GM19351 (cell line): ENCODE data around the gene SEZ6L2.
"Not testable (repeated sequence)": the region's sequence is repeated elsewhere in the genome, so short reads cannot be mapped to it uniquely, and the experiment has no call there.

Experiments used
- ATAC-seq: cut with Tn5 transposase; IDR thresholded peaks from one replicate; pipeline ENCODE4 v1.9.1; 2021; ENCODE audit warnings: mild to moderate bottlenecking, moderate library complexity; ENCODE audit not compliant: unreplicated experiment

The SEZ6L2 gene

GRCh38 chr16:29891525-29892457 is 7.6 kb downstream of the SEZ6L2 start:
- no peak for ATAC-seq

- ATAC-seq = not testable (repeated sequence)
These were observed 10.0 kb downstream of the SEZ6L2 start for GRCh38 chr16:29889372-29889771.

DNA sequence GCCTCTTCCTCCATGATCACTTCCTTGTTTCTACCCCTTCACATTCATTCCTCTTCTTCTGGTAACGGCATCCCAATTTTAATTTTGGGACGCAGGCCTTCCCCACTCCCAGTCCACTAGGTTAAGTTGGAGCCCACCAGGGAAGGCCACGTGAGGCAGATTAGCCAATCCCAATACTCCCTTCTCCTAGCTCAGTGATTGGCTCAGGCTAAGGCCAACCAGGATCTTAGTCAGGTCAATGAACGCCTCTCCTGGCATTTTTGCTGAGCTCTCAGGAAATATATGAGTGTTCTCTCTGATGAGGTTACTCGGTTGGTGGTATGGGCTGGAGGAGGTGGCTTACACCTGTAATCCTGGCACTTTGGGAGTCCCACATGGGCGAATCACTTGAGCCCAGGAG is 15.4 kb downstream of the SEZ6L2 start:
- no peak for ATAC-seq

- no peak for ATAC-seq
These were observed 18.3 kb downstream of the SEZ6L2 start for GRCh38 chr16:29881050-29881449.

DNA sequence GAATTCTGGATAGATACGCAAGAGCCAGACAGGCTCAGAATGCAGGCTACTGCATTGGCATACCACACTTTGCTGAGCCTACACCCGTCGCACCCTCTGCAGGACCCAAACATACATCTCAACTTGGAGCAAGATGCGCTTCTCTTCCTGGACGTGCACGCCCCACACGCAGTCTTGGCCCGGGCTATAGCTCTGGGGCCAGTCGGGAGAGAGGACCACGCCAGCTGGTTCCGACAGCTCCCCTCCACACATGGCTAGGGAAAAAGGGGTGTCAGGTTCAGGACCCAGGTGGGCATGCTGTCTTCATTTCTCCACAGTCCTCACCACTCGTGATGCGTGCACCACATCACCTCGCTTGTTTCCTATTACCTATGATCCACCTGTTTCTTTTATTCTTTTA is 21.2 kb downstream of the SEZ6L2 start:
- no peak for ATAC-seq

DNA sequence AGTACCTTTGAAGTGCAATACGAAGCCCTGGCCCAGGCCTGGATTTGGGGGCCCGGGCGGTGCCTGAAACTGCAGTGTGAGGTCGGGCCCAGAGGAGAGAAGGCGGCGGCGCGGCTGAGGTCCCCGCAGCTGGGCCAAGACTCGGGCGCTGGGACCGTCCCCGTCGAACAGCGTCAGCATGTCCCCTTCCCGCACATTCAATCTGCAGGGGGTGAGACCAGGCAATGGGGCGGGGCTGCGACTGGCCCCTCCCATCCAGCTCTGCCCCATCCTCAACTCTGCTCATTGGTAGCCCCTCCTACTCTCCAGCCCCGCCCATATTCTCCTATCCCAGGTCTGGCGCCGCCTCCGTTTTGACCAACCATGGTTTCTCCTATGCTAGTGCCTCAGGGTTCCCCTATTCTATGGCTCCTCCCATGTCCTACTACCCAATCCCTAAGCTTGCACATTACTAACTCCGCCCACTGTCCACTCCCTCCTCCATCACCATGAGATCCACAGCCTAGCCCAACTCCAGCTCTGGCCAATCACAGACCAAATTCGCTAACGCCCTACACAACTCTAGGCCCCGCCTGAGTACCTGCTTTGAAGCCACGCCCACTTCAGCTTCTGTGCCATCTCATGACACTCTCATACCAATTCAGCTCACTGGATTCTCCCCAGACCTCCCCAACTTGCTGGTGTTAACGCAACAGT is 21.9 kb downstream of the SEZ6L2 start:
- no peak for ATAC-seq

DNA sequence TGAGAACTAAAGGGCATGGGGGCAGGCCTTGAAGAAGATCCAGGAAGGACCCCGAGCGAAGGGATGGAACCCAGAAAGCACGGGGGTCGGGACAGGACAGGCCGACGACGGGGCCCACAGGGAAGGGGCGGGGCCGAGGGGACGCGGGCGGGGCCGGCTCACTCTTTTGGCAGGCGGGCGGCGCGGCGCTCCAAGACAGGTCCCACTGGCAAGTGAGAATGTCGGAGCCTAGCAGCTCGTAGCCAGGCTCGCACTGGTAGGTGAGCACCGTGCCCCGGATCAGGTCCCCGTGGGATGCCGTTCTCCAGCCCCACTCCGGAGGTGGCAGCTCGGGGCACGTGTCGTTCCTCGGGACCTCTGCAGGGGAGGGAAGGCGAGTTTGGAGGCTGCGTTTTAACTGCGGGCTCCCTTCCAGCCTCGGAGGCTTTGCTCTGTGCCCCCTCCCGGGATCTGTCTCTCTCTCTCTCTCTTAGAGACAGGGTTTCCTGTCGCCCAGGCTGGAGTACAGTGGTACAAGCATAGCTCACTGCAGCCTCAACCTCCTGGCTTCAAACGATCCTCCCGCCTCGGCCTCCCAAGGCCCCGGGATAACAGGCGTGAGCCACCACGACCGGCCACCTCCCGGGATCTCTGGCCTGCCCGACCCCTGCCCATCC is 22.6 kb downstream of the SEZ6L2 start:
- no peak for ATAC-seq

DNA sequence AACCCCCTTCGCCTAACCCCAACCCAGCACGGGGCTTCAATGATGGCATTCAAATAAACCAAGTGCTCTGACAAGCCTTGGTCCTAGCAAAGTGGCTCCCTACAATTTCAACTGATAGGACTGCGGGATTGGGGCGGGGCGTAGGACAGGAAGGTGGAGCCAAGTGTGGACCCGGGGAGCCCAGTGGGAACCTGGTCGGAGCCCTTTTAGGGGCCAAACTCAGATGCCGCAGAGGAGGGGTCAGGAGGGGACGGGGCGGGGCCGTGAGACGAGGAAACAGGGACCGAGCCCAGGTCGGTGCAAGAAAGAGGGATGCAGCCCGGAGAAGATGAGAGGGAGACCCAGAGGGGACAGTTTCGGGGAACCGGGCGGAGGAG is 23.1 kb downstream of the SEZ6L2 start:
- no peak for ATAC-seq

GRCh38 chr16:29875206-29875605 is 24.1 kb downstream of the SEZ6L2 start:
- ATAC-seq = no peak

DNA sequence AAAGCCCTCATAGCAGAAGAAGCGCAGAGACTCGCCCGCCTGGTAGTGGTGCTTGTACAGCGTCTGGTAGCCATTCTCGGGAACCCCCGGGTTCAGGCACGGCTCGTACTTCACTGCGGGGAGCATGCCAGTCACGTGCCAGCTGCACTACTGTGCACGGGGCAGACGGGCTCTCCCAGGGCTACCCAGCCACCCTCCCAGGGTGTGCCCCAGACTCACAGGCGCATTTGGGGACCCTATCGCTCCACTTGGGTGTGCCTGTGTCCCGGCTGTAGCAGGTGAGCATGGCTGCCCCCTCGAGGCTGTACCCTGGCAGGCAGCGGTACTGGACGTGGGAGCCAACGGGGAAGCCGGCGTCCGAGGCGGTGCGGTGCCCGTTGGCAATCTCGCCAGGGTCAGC is 26.0 kb downstream of the SEZ6L2 start:
- no peak for ATAC-seq

GRCh38 chr16:29871822-29872546 is 27.4 kb downstream of the SEZ6L2 start:
- ATAC-seq = no peak

DNA sequence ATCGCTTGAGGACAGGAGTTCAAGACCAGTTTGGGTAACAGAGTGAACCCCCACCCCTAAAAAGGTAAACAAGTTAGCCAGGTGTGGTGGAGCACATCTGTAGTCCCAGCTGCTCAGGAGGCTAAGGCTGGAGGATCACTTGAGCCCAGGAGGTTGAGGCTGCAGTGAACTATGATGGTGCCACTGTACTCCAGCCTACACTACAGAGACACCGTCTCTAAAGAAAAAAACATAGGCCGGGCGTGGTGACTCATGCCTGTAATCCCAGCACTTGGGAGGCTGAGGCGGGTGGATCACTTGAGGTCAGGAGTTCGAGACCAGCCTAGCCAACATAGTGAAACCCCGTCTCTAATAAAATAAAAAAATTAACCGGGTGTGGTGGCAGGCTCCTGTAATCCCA is 30.3 kb downstream of the SEZ6L2 start:
- not testable (repeated sequence) for ATAC-seq

- no peak for ATAC-seq
These were observed 30.8 kb downstream of the SEZ6L2 start for GRCh38 chr16:29868396-29869009.

- ATAC-seq = no peak
These were observed 35.1 kb downstream of the SEZ6L2 start for GRCh38 chr16:29864205-29864604.

GRCh38 chr16:29863669-29863984 is 35.7 kb downstream of the SEZ6L2 start:
- no peak for ATAC-seq

- peak; percentile 91 for ATAC-seq
These were observed 36.3 kb downstream of the SEZ6L2 start, which contains the start of gene CDIPT for GRCh38 chr16:29862884-29863668. Gene CDIPT (minus strand): TSS chr16:29863226. CDS start chr16:29862857, 369 bp downstream.

DNA sequence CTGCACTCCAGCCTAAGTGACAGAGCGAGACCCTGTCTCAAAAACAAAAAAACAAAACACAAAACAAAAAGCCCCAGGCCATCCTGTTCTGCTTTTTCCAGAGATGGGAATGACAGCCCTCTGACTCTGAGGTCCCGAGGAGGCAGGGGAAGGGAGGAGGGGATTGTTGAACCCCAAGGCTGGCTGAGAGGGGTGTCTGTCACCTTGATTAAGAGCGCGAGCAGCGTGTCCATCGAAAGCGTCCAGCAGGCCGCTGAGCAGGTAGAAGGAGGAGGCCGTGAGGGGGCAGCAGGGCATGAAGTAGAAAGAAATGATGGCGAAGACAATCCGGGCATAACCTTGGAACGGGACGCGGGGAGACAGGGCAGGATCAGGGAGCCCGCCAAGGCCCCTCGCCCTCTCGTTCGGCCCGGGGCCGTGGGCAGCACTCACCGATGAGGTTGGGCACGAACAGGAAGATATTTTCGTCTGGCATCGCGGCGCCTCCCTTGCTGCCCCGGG is 36.9 kb downstream of the SEZ6L2 start:
- no peak for ATAC-seq

GRCh38 chr16:29860218-29860617 is 39.1 kb downstream of the SEZ6L2 start:
- ATAC-seq = no peak

- no peak for ATAC-seq
These were observed 40.4 kb downstream of the SEZ6L2 start for GRCh38 chr16:29858974-29859373.
